Colonic mucosa (tissue), 4 donors: ENCODE measurements around the gene ITPR3. TPM values are rescaled to one million over a fixed set of nuclear protein-coding genes. Genes with fewer than 3 reads are reported as not detected.

Experiments used
- DNase-seq: peaks from one replicate; pipeline ENCODE4 v3.0.0-alpha.2; 2020
- H3K27ac ChIP-seq: fragments of 200-600 bp; one replicate; pipeline ENCODE4 v1.8.0; 2021
- H3K27me3 ChIP-seq: fragments of 200-600 bp; one replicate; pipeline ENCODE4 v1.8.0; 2021
- H3K36me3 ChIP-seq: fragments of 200-600 bp; one replicate; pipeline ENCODE4 v1.8.0; 2021
- H3K4me1 ChIP-seq: fragments of 200-600 bp; one replicate; pipeline ENCODE4 v1.8.0; 2021; ENCODE audit warnings: mild to moderate bottlenecking
- H3K4me3 ChIP-seq: fragments of 200-600 bp; one replicate; pipeline ENCODE4 v1.8.0; 2021
- H3K9ac ChIP-seq, 2 donors: one replicate each; pipeline ENCODE4 v1.7.0; 2013; ENCODE audit warnings: control low read depth in 2 of 2, low read depth in 2 of 2, low read length in 2 of 2
- H3K9me3 ChIP-seq: fragments of 200-600 bp; one replicate; pipeline ENCODE4 v1.8.0; 2021
- intact Hi-C: fragments of 100-400 bp; cut with DNase I; formaldehyde crosslinking; loops from one replicate; pipeline ENCODE4 v1.14.1; 2022
- total RNA-seq, 2 donors: library from RNA; stranded (reverse); fragmentation: NEBNext Ultra II Directional in 1 of 2; extraction: Animal tissue kit (Norgen Biotek cat#: 25700) in 1 of 2; gene quantifications; one replicate each; pipeline ENCODE4 v1.2.1, GENCODE V29; 2021
- TF ChIP-seq, protein P1 (sequence below): fragments of 200-600 bp; IDR thresholded peaks from one replicate; pipeline ENCODE4 v1.8.0; 2022; ENCODE audit warnings: antibody characterized with exemption, mild to moderate bottlenecking
- donor health status: healthy.
- donor health status: DM: no; HTN: no; CAD: no.
- donor health status: DM: no; HTN: no; CAD: no.

ITPR3 gene
- total RNA-seq, 2 donors from 2014 or later: 86.2 to 119 TPM

DNA sequence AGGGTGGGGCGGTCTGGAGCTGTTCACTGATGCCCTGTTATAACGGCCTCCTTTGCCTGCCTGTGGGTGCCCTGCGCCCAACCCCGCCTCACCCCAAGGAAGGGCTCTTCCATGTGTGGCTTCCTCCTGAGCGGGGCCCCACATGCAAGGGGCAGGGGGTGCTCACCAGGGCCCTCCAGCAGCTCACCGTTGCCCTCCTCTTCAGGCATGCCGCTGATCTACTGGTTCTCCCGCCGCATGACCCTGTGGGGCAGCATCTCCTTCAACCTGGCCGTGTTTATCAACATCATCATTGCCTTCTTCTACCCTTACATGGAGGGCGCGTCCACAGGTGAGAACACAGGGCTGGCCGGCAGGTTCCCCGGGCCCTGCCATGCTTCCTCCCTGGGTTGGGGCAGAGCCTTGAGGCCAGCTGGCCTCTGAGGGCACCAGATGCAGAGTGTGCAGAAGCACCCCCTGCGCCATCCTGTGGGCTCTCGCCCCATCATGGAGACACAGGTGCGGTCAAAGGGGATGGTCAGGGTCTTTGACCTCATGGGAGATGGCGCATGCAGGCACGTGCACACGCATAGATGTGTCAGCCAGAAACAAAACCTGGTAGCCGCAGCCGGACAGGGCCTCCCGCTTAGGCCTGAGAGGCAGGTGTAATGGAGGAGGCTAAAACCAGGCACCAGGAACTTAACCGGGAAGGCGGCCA is 67.5 kb downstream of the ITPR3 start:
- H3K27me3 ChIP-seq: no peaks in the 10 kb centered on the region
- intact Hi-C loops: no loop called here
- peaks cover 14% of the 10 kb centered on the region for H3K36me3 ChIP-seq
- H3K4me1 ChIP-seq: no peaks in the 10 kb centered on the region
- no peak overlapping the region for H3K4me3 ChIP-seq
- no peak overlapping the region for H3K27ac ChIP-seq
- no peaks in the 10 kb centered on the region for H3K9me3 ChIP-seq
- DNase-seq: no peak
- TF ChIP-seq, protein P1, sequence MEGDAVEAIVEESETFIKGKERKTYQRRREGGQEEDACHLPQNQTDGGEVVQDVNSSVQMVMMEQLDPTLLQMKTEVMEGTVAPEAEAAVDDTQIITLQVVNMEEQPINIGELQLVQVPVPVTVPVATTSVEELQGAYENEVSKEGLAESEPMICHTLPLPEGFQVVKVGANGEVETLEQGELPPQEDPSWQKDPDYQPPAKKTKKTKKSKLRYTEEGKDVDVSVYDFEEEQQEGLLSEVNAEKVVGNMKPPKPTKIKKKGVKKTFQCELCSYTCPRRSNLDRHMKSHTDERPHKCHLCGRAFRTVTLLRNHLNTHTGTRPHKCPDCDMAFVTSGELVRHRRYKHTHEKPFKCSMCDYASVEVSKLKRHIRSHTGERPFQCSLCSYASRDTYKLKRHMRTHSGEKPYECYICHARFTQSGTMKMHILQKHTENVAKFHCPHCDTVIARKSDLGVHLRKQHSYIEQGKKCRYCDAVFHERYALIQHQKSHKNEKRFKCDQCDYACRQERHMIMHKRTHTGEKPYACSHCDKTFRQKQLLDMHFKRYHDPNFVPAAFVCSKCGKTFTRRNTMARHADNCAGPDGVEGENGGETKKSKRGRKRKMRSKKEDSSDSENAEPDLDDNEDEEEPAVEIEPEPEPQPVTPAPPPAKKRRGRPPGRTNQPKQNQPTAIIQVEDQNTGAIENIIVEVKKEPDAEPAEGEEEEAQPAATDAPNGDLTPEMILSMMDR: no peak
- H3K9ac ChIP-seq: no peak overlapping the region

DNA sequence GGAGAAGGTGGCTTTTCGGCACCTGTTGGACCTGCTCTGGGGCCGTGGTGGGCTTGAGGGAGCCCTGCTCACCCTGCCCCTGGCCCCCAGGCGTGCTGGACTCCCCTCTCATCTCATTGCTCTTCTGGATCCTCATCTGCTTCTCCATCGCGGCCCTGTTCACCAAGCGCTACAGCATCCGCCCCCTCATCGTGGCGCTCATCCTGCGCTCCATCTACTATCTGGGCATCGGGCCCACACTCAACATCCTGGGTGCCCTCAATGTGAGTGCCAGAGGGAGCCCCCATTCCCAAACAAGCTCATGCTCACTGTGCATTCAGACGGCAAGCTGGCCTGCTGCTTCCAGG is 68.0 kb downstream of the ITPR3 start:
- H3K4me1 ChIP-seq: no peaks in the 10 kb centered on the region
- no peak overlapping the region for H3K27ac ChIP-seq
- DNase-seq: no peak
- no peaks in the 10 kb centered on the region for H3K9me3 ChIP-seq
- H3K27me3 ChIP-seq: no peaks in the 10 kb centered on the region
- intact Hi-C loops: no loop called here
- no peak overlapping the region for H3K9ac ChIP-seq
- H3K36me3 ChIP-seq: peaks cover 13% of the 10 kb centered on the region
- TF ChIP-seq, protein P1: no peak
- H3K4me3 ChIP-seq: no peak overlapping the region

DNA sequence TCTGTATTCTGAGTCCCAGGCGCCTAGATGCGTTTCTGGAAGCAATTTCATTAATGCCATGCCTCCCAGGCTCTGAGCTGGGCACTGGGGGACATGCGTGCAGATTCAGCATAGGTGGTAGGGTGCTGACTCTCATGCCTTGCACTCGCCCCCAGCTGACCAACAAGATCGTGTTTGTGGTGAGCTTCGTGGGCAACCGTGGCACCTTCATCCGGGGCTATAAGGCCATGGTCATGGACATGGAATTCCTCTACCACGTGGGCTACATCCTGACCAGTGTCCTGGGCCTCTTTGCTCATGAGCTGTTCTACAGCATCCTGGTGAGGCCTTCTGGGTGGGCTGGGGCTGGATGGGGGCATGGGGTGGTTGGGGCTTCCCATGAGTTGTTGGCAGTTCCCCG is 68.8 kb downstream of the ITPR3 start:
- no peaks in the 10 kb centered on the region for H3K4me1 ChIP-seq
- intact Hi-C loops: no loop called here
- H3K27me3 ChIP-seq: no peaks in the 10 kb centered on the region
- DNase-seq: no peak
- TF ChIP-seq, protein P1: no peak
- no peak overlapping the region for H3K4me3 ChIP-seq
- no peaks in the 10 kb centered on the region for H3K9me3 ChIP-seq
- H3K9ac ChIP-seq: no peak overlapping the region
- no peak overlapping the region for H3K27ac ChIP-seq
- peaks cover 13% of the 10 kb centered on the region for H3K36me3 ChIP-seq

DNA sequence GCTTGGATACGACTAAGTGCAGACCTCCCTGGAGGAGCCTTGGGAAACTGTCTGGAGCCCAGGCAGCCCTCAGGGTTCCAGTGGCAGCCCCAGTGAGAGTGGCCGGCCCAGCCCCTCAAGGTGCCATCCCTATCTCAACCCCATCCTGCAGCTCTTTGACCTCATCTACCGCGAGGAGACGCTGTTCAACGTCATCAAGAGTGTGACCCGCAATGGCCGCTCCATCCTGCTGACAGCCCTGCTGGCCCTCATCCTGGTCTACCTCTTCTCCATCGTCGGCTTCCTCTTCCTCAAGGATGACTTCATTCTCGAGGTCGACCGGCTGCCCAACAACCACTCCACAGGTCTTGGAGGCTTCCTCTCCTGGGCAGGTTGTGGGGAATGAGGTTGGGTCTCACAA is 69.6 kb downstream of the ITPR3 start:
- intact Hi-C loops: no loop called here
- Histone ChIP-seq H3K27ac (no peak overlapping the region), H3K36me3 (peaks cover 20% of the 10 kb centered on the region)

DNA sequence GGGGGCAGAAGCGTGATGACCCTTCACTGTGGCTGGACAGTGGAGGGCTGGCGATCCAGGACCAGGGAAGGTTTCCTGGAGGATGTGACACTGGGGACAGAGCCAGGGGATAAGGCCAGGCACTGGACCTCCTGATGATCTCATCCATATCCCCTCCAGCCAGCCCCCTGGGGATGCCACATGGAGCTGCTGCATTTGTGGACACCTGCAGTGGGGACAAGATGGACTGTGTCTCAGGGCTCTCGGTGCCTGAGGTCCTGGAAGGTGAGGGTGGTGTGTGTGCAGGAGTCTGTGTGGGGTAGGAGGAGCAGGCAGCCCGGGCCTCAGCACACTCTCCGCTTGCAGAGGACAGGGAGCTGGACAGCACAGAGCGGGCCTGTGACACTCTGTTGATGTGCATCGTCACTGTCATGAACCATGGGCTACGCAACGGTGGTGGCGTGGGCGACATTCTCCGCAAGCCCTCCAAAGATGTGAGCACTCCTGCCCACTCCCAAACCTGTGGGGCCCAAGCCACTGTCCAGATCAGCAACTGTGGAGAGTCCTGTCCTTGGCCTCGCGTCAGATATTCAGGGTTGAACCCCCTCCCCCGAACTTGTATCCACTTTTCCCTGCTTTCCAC is 70.4 kb downstream of the ITPR3 start:
- H3K4me1 ChIP-seq: no peaks in the 10 kb centered on the region
- H3K27me3 ChIP-seq: no peaks in the 10 kb centered on the region
- TF ChIP-seq, protein P1: no peak
- H3K27ac ChIP-seq: no peak overlapping the region
- no peak for DNase-seq
- H3K9ac ChIP-seq: no peak overlapping the region
- H3K9me3 ChIP-seq: no peaks in the 10 kb centered on the region
- intact Hi-C loops: no loop called here
- no peak overlapping the region for H3K4me3 ChIP-seq
- H3K36me3 ChIP-seq: peaks cover 20% of the 10 kb centered on the region

More for the DNA sequence above, 69.6 kb downstream of the ITPR3 start:
- no peak for DNase-seq
- no peaks in the 10 kb centered on the region for H3K27me3 ChIP-seq
- H3K4me1 ChIP-seq: no peaks in the 10 kb centered on the region
- no peaks in the 10 kb centered on the region for H3K9me3 ChIP-seq
- H3K9ac ChIP-seq: no peak overlapping the region
- H3K4me3 ChIP-seq: no peak overlapping the region
- TF ChIP-seq, protein P1: no peak
